ENCODE results near the gene NARS2.
"Not testable (repeated sequence)": the region's sequence is repeated elsewhere in the genome, so short reads cannot be mapped to it uniquely, and the experiment has no call there.

Gene NARS2

DNA sequence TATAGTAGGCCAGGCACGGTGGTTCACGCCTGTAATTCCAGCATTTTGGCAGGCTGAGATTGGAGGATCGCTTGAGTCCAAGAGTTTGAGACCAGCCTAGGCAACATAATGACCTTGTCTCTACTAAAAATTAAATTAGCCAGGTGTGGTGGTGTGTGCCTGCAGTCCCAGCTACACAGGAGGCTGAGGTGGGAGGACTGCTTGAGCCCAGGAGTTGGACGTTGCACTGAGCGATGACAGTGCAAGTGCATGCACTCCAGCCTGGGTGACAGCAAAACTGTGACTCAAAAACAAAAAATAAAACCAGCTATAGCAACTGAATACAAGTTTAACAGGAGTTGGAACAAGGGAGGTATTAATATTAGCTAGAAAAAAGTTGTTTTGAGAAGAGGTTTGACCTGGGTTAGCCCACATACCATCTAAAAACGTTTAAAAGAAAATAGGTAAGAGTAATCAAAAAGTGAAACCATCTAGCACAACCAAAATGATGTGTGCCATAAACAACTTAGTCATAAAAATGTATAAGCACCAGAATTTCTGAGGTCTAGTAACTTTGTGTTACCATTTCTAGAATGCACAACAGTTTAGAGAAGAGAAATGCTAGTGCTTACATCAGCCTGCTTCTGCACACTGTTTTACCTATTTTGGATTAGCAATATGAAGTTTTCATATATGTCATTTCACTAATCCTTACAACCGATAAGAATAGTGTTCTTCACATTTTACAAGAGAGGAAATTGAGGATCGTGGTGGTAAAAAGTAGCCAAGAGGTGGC lies 26.5 kb downstream of the NARS2 start:
- no peak for DNase-seq

- DNase-seq: no peak
These were observed 32.7 kb downstream of the NARS2 start for GRCh38 chr11:78542007-78542406.

- DNase-seq: no peak
These were observed 33.1 kb downstream of the NARS2 start for GRCh38 chr11:78541537-78541936.

DNA sequence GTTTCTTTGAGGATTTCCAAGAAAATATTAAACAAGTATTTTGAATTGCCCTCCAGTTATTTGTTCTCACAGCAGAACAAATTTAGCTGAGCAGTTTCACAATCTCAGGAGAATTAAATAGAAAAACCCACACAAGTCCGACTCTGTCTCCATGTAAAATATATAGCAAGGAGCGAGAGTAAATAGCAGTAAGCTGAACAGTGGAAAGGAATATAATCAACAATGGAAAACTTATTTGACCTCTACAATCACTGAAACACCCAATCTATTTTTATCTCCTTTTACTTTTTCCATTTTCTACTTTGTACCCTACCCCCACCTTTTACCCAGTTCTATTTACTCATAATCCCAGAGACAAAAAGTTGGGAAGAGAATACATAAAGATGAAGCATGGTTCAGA lies 34.4 kb downstream of the NARS2 start:
- no peak for DNase-seq

GRCh38 chr11:78539506-78539905 lies 35.2 kb downstream of the NARS2 start:
- no peak for DNase-seq

- no peak for DNase-seq
These were observed 37.7 kb downstream of the NARS2 start for GRCh38 chr11:78536933-78537332.

- no peak for DNase-seq
These were observed 38.7 kb downstream of the NARS2 start for GRCh38 chr11:78535920-78536319.

- no peak for DNase-seq
These were observed 39.6 kb downstream of the NARS2 start for GRCh38 chr11:78535027-78535426.

- DNase-seq: no peak
These were observed 41.3 kb downstream of the NARS2 start for GRCh38 chr11:78533399-78533798.

- no peak for DNase-seq
These were observed 41.7 kb downstream of the NARS2 start for GRCh38 chr11:78532991-78533390.

DNA sequence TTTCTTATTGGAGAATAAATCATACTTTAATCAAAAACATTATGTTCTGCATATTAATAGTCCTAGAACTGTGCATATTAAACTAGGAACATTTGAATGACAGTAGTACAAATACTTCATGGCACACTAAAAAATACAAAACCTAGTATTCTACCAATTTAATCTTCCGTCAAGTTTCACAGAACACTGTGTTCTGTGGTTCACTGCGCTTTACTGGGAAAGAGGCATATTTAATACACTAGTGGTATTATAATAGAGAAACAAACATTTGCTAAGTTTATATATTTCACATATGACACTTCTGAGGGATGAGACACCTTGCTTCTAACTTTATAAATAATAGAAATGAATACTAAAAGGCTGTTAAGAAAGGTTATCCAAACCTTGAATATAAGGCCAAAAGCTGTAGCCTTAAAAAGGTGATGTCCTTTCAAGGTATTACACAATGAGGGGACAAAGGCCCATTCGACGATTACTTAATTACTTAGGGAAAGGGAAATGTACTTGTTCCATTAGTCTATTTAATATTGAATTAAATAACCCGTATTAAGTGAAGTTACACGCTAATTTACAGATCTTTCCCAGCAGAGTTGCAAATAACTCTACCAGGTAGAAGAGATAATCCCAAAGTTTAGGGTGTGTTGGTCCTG lies 48.0 kb downstream of the NARS2 start:
- DNase-seq: peak in 1 of 51 donors; percentile 32

DNA sequence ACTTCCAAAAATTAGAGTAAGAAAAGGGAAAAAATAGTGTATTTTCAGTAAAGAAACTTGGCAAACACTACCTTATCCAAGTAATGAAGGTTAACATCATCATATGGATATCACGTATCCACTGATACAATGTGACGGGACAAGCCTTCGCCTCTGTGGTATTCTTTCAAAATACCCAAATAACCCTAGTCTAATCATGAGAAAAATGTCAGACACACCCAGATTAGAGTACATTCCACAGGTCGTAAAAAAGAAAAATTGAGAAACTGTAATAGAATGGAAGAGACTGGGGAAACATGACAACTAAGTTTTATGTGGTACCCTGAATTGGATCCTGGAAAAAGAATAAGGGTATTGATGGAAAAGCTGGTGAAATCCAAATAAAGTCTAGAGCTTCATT lies 48.9 kb downstream of the NARS2 start:
- no peak for DNase-seq

GRCh38 chr11:78520230-78520629 lies 54.4 kb downstream of the NARS2 start:
- DNase-seq: no peak

- no peak for DNase-seq
These were observed 58.4 kb downstream of the NARS2 start for GRCh38 chr11:78516281-78516680.

- no peak for DNase-seq
These were observed 59.7 kb downstream of the NARS2 start for GRCh38 chr11:78514922-78515502.

- not testable (repeated sequence) for DNase-seq
These were observed 61.6 kb downstream of the NARS2 start for GRCh38 chr11:78513085-78513484.

DNA sequence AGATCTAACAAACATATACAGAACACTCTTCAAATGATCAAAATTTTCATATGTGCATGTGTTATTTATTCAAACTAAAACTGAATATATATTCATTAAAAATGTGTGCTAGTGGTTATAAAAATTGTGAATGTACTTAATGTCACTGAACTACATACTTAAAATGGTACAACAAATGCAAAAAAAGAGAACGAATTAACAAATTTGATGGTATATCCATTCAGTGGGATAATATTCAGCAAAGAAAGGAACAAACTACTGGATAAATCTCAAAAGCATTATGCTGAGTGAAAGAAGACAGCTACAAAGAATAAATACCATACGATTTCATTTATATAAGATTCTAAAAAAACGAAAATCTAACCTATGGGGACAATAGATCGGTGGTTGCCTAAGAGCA lies 64.1 kb downstream of the NARS2 start:
- DNase-seq: no peak

GRCh38 chr11:78510025-78510596 lies 64.6 kb downstream of the NARS2 start:
- no peak for DNase-seq

GRCh38 chr11:78504708-78505107 lies 70.0 kb downstream of the NARS2 start:
- no peak for DNase-seq

DNA sequence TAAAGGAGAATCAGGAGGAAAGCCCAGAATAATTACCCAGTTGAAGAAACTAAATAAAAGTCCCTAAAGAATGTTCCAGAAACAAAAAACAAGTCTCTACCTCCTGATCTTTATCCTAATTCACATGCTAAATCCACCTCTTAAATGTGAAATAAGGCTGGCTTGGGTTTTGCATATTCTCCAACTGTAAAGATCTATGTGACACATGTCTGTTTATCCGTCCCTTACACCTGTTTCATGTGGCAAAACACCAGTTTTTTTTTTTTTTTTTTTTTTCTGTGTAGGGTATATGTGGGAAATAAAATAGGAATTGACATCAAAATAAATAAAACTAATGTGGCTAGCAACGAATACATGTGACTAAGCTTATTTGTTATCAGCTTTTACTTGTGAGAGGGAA lies 70.5 kb downstream of the NARS2 start:
- DNase-seq: no peak

GRCh38 chr11:78499971-78500370 lies 74.7 kb downstream of the NARS2 start:
- DNase-seq: no peak

GRCh38 chr11:78497293-78497692 lies 77.4 kb downstream of the NARS2 start:
- no peak for DNase-seq
